HG02943 (cell line): Measurements from ENCODE around the gene ATXN1.

Experiments
- ATAC-seq: cut with Tn5 transposase; IDR thresholded peaks from one replicate; pipeline ENCODE4 v1.9.1; 2021; ENCODE audit warnings: mild to moderate bottlenecking, low read depth, moderate library complexity; ENCODE audit not compliant: unreplicated experiment

ATXN1 gene

DNA sequence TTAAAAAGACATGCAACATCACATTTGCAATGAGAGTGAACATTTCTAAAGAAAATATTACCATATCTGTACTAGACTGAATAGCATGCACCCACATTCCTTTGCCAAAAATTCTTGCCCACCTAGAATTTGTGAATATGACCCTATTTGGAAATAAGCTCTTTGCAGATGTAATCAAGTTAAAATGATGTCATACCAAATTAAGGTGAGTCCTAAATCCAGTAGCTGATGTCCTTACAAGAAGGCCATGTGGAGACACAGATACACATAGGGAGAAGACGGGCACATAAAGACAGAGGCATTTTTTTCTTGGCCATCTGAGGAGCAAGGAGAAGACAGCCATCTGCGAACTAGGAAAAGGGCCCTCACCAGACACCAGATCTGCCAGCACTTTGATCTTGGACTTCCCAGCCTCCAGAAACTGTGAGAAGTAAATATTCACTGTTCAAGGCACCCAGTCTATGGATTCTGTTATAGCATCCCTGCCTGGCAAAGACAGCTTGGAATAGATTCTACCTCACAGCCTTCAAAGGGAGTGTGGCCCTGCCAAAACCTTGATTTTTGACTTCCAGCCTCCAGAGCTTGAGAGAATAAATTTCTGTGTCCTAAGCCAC, 22.8 kb upstream of the ATXN1 start:
- ATAC-seq: no peak

- ATAC-seq: no peak
Observed at GRCh38 chr6:16783509-16783908, 22.2 kb upstream of the ATXN1 start.

GRCh38 chr6:16782278-16782677, 21.0 kb upstream of the ATXN1 start:
- ATAC-seq: no peak

GRCh38 chr6:16781348-16782169, 20.3 kb upstream of the ATXN1 start:
- no peak for ATAC-seq

GRCh38 chr6:16778521-16778920, 17.3 kb upstream of the ATXN1 start:
- ATAC-seq: no peak

- no peak for ATAC-seq
Observed at GRCh38 chr6:16777794-16778193, 16.5 kb upstream of the ATXN1 start.

DNA sequence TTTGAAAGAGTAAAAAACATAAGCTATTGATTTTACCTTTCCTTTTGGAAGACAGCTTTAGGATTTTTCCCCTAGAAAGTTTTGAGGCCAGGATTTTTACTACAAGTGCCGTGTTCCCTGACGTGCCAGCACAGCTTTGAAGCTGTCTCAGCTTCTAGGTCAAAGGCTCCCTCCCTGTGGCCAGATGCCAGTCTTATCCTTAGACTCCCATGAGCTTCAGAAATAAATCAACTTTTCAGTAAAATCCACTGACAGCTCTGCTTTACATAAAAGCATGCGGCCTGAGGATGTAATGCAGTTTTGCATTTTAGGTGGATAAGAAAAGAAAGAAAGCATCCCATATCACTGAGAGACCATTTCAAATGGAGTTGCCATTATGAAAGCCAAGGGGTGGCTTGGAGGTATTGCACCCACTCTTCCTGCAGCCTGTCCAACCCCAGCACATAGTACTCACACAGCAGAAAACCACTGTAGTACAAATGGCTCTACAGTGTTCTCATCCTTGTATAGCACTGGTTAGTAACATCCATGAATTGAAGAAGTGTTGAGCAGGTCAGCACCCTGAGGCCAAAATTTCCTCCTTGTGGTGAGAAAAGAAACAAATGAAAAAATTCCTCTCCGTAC, 15.2 kb upstream of the ATXN1 start:
- no peak for ATAC-seq

DNA sequence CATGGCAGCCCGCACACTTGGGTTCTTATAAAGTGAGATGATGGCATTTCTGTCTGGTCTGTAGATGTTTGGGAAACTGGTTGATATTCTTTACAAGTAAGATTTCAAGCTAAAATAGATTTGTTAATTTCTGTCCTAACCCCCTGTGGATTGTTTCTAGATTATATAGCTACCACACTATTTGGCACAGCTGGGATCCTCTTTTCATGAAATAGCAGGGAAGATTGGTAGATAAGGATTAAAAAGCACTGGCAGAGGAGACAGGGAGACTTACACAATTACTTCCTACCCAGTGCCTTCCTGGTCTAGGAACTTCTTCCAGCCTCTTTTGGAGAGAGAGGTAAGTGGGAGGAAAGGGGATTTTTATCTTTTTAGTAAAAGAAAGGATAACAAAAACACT, 13.2 kb upstream of the ATXN1 start:
- ATAC-seq: no peak

- no peak for ATAC-seq
Observed at GRCh38 chr6:16773362-16773761, 12.1 kb upstream of the ATXN1 start.

DNA sequence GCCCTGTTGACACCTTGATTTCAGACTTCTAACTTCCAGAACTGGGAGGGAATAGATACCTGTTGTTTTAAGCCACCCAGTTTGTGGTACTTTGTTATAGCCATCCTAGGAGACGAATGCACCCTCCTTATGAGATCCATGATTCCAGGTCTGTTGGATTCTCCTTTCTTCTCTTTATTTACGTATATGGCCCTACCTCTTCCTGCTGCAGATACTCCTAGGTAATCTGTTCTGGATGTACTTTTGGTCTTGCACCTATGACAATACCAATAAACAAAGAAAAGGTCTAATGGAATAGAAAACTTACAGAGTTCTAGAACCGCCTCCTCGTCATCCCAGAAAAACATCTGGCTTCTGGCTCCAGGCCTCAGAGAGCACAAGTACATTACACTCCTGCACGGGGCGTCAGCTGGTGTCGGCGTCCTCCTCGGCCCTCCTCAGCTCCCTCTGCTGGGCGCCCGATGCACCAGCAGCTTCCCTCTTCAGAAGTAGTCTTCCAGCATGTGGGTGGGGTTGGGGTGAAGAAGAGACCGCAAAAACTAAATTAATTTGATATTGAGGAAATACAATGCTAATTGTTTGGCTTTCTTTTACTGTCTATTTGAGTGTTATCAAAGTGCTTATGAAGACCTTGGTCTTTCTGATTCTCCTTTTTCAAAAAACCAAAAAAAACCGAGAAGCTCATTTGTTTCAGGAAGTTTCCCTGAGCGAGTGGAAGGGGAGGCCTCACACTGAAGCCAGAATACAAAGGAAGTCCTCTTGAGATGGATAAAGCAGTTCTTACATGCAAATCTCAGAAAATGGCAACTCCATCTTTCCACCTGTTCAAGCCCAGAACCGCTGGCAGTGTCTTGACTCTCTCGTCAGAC, 9.7 kb upstream of the ATXN1 start:
- peak; percentile 78 for ATAC-seq

DNA sequence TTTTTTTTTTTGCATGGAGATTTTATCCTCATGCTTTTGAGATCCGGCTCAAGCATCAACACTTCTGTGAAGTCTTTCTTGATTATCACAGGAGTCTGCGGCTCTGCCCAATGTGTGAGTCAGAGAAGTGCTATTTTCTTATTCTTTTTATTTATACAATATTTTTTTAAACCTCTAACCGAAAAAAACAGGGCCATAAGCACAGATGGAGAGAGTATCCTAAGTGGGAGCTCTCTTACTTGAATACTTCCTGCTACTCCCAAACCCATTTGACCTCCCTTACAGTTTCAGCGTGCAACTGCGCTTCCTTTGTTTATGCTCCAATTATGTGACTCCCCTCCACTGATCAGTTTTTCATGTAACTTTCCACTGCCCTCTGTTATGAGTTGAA, 8.7 kb upstream of the ATXN1 start:
- ATAC-seq: no peak

DNA sequence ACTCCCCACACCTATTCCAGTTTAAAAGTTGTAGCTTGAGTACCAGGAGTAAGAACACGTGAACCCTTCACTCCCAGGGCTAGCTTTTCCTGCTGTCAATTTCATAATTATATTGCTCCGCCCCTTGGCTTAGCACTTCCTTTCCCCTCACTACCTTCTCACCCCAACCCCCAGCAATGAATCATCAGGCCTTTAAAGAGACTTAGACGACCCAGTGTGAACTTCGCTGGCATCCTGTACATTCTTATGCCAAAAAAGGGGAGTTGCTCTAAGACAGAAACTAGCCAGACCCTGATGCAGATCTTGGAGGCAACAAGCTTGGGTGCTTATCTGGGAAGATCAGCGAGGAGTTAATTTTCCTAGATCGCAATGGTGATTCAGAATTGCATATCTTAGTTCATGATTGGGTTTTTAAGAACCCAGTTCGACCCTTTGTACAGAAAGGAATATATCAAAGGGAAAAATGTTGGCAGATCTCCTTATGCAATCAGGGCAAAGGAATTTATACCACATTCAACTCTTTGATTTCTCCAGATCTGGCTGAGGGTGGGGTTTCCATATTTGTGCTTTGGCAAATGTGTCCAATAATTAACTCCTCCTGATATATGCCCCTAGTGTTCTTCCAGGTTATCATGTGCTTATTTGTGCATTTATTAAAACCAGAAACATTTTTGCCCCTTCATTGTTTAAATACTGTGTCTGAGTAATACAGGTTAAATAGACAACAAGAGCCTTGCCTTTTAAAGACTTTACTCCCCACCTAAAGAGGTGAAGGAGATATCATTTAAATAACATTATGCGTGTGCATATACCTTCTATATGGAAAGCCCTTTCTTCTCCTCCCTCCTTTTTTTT, 8.1 kb upstream of the ATXN1 start:
- no peak for ATAC-seq

DNA sequence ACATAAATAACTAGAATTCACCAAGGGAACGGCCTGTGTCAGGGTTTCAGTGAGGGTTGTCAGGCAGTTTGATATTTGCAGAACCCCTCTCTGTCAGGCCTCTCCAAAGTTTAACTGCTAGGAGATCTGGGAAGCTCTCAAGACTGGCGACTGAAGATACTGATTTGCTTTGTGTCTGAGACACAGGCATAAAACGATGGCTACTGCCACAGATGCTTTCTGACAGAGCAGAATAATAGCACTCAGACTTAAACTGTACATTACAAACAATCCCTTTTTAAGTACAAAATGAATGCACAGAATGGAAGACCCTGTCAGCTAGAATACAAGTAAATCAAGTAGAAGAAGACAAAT, 7.2 kb upstream of the ATXN1 start:
- no peak for ATAC-seq

- ATAC-seq: no peak
Observed at GRCh38 chr6:16767765-16768476, 6.7 kb upstream of the ATXN1 start.

DNA sequence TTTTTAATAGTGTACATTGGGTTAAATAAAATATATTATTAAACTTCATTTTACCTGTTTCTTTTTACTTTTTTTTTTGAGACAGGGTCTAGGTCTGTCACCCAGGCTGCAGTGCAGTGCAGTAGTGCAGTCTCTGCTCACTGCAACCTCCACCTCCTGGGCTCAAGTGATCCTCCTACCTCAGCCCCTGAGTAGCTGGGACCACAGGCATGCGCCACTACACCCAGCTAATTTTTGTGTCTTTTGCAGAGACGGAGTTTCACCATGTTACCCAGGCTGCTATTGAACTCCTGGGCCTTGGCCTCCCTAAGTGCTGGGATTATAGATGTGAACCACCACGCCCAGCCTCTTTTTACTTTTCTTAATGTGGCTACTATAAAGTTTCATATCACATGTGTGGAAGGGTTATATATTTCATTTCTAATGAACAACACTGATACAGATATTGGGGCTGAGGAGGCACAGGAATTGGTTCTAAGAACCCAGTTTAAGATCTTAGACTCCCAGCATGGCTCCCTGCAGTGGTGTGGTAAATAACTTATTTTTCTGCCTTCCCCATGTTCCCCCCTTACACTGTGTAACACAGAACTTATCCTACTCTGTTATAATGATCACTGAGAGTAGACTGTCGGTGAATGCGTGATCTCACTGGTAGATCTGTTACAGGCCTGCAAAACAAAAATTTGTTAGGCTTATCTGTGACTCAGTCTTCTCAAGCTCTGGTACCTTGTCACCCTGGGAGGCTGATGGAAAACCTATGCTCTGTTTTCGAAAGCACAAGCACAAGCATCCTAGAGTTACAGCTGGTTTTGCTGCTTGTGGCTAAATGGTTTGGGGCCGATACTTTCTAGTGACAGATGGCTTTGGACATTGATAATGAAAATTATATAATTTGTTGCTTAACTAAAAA, 5.8 kb upstream of the ATXN1 start:
- no peak for ATAC-seq

DNA sequence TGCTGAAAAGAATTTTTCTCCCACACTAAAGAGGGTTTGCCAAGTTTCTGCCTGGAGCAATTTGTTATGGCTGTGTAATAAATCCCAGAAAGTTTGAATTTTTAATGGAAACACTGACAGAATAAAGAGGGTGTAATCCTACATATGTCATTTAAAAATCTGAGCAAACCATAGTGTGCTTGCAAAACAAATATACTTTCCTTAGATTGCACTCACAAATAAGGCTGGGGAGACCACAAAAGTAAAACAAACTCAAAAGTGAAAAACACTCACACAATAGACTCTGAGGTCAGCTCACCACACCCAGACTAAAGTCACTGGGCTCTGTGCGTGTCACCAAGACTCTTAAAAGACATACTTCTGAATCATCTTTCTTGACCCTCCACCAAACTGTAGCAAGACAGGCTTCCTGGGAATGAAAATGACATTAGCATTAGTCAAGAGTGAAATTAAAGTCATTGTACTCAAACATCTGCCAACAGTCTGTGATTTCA, 4.8 kb upstream of the ATXN1 start:
- no peak for ATAC-seq

- ATAC-seq: no peak
Observed at GRCh38 chr6:16765235-16765634, 4.0 kb upstream of the ATXN1 start.
